HepG2 (cell line): ENCODE measurements around the gene SLC7A8.

ENCODE experiments used
- BHLHE40 ChIP-seq: IDR thresholded peaks from 2 replicates; pipeline ENCODE4 v1.6.1; 2011; ENCODE audit warnings: low read length, improper control_type of control experiment
- EZH2 ChIP-seq: conservative IDR thresholded peaks from 2 replicates; pipeline ENCODE4 v1.6.1; 2012; ENCODE audit warnings: mild to moderate bottlenecking, low read depth, low read length, moderate library complexity
- HNRNPK ChIP-seq: fragments of 200-400 bp; formaldehyde crosslinking; IDR thresholded peaks from 2 replicates; pipeline ENCODE4 v1.6.1; 2018; ENCODE audit warnings: low read length, low read depth, moderate library complexity, mild to moderate bottlenecking; ENCODE audit not compliant: poor library complexity, severe bottlenecking
- MXI1 ChIP-seq: IDR thresholded peaks from 3 replicates; pipeline ENCODE4 v1.6.1; 2012; ENCODE audit warnings: low read depth, low read length, inconsistent platforms, borderline replicate concordance
- POLR2A ChIP-seq, 2 experiments: IDR thresholded peaks; 2 replicates each; pipeline ENCODE4 v1.6.1; 2011; ENCODE audit warnings: low read depth in 2 of 2, low read length in 2 of 2, mild to moderate bottlenecking in 1 of 2, moderate library complexity in 1 of 2; ENCODE audit not compliant: insufficient read depth in 1 of 2
- POLR2AphosphoS5 ChIP-seq: IDR thresholded peaks from 2 replicates; pipeline ENCODE4 v1.6.1; 2012; ENCODE audit warnings: low read depth, low read length
- ZNF224 ChIP-seq: sonication (generic); formaldehyde crosslinking; IDR thresholded peaks from 2 replicates; pipeline ENCODE4 v1.5.0; 2020; ENCODE audit warnings: mild to moderate bottlenecking, missing genetic modification reagents
- TF ChIP-seq, protein P1 (sequence below): IDR thresholded peaks from 2 replicates; pipeline ENCODE4 v1.6.1; 2016; ENCODE audit warnings: low read depth

DNA sequence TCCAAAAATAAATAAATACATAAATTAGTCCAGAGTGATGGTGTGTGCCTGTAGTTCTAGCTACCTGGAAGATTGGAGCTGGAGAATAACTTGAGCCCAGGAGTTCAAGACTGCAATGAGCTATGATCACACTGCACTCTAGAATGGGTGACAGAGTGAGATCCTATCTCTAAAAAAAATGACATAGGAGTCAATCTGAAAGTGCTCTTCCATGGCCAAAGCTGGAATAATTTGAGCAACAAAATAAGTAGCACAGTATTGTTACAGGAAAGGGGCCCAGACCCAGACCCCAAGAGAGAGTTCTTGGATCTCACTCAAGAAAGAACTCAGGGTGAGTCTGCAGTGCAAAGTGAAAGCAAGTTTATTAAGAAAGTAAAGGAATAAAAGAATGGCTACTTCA is 24.9 kb upstream of the SLC7A8 start:
- TF ChIP-seq BHLHE40 (no peak), HNRNPK (no peak), POLR2A (IDR thresholded peaks at IDR 0.05; ENCODE audit: insufficient read depth in 1 of 2, low read depth in 2 of 2, low read length in 2 of 2) (no peak), MXI1 (no peak), ZNF224 (no peak), EZH2 (no peak), POLR2AphosphoS5 (no peak)
- TF ChIP-seq, protein P1, sequence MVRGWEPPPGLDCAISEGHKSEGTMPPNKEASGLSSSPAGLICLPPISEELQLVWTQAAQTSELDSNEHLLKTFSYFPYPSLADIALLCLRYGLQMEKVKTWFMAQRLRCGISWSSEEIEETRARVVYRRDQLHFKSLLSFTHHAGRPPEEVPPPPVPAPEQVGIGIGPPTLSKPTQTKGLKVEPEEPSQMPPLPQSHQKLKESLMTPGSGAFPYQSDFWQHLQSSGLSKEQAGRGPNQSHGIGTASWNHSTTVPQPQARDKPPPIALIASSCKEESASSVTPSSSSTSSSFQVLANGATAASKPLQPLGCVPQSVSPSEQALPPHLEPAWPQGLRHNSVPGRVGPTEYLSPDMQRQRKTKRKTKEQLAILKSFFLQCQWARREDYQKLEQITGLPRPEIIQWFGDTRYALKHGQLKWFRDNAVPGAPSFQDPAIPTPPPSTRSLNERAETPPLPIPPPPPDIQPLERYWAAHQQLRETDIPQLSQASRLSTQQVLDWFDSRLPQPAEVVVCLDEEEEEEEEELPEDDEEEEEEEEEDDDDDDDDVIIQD: no peak
